C4-2B (cell line): ENCODE results near the gene FOXO1.

Experiments
- H3K27ac ChIP-seq: fragments of 450-650 bp; 2 replicates; pipeline ENCODE4 v1.5.1; 2017
- CTCF ChIP-seq: fragments of 450-650 bp; conservative IDR thresholded peaks from 2 replicates; pipeline ENCODE4 v1.5.1; 2017; ENCODE audit warnings: mild to moderate bottlenecking
- ZFX ChIP-seq: fragments of 450-650 bp; IDR thresholded peaks from 2 replicates; pipeline ENCODE4 v1.6.1; 2017

FOXO1 gene

GRCh38 chr13:40632915-40633314, 33.5 kb downstream of the FOXO1 start:
- TF ChIP-seq CTCF (no peak), ZFX (no peak)
- H3K27ac ChIP-seq = no peak overlapping the region

GRCh38 chr13:40631605-40632004, 34.8 kb downstream of the FOXO1 start:
- no peak overlapping the region for H3K27ac ChIP-seq

GRCh38 chr13:40629678-40630384, 36.6 kb downstream of the FOXO1 start:
- no peak for TF ChIP-seq ZFX
- TF ChIP-seq CTCF = no peak
- H3K27ac ChIP-seq = no peak overlapping the region

More at GRCh38 chr13:40631605-40632004, 34.8 kb downstream of the FOXO1 start:
- TF ChIP-seq CTCF (no peak), ZFX (no peak)

GRCh38 chr13:40626977-40627376, 39.5 kb downstream of the FOXO1 start:
- H3K27ac ChIP-seq = no peak overlapping the region
- TF ChIP-seq CTCF (no peak), ZFX (no peak)

GRCh38 chr13:40626561-40626960, 39.9 kb downstream of the FOXO1 start:
- TF ChIP-seq CTCF = no peak
- TF ChIP-seq ZFX = no peak
- H3K27ac ChIP-seq = no peak overlapping the region

GRCh38 chr13:40624986-40625385, 41.5 kb downstream of the FOXO1 start:
- H3K27ac ChIP-seq = no peak overlapping the region
- no peak for TF ChIP-seq CTCF
- no peak for TF ChIP-seq ZFX

GRCh38 chr13:40624383-40624782, 42.1 kb downstream of the FOXO1 start:
- no peak for TF ChIP-seq ZFX
- no peak for TF ChIP-seq CTCF
- no peak overlapping the region for H3K27ac ChIP-seq
